Activated CD8-positive, alpha-beta memory T cell treated with anti-CD3 and anti-CD28 coated beads for 24 hours (primary cell): ENCODE data around the gene KIAA1614.
"Not testable (repeated sequence)": the region's sequence is repeated elsewhere in the genome, so short reads cannot be mapped to it uniquely, and the experiment has no call there.

ENCODE experiments used
- DNase-seq: peaks from one replicate; pipeline ENCODE4 v3.0.0-alpha.2; 2020

Gene KIAA1614

GRCh38 chr1:180966312-180966711 is 53.6 kb downstream of the KIAA1614 start:
- no peak for DNase-seq

GRCh38 chr1:180966744-180967536 is 54.2 kb downstream of the KIAA1614 start:
- no peak for DNase-seq

GRCh38 chr1:180967558-180967957 is 54.9 kb downstream of the KIAA1614 start:
- DNase-seq = no peak

- not testable (repeated sequence) for DNase-seq
These were observed 56.1 kb downstream of the KIAA1614 start for GRCh38 chr1:180968834-180969233.

GRCh38 chr1:180969434-180969833 is 56.7 kb downstream of the KIAA1614 start:
- no peak for DNase-seq

- no peak for DNase-seq
These were observed 57.8 kb downstream of the KIAA1614 start for GRCh38 chr1:180970333-180971079.

- DNase-seq = peak; percentile 26
These were observed 58.7 kb downstream of the KIAA1614 start for GRCh38 chr1:180971273-180971997.

GRCh38 chr1:180973369-180973768 is 60.7 kb downstream of the KIAA1614 start:
- no peak for DNase-seq

- no peak for DNase-seq
These were observed 61.5 kb downstream of the KIAA1614 start for GRCh38 chr1:180974236-180974635.

- no peak for DNase-seq
These were observed 62.9 kb downstream of the KIAA1614 start for GRCh38 chr1:180975551-180975950.

GRCh38 chr1:180976191-180976590 is 63.5 kb downstream of the KIAA1614 start:
- no peak for DNase-seq

GRCh38 chr1:180976732-180977357 is 64.1 kb downstream of the KIAA1614 start:
- DNase-seq = no peak

GRCh38 chr1:180981596-180982387 is 69.1 kb downstream of the KIAA1614 start:
- peak; percentile 65 for DNase-seq

- DNase-seq = no peak
These were observed 69.7 kb downstream of the KIAA1614 start for GRCh38 chr1:180982422-180982821.

- DNase-seq = no peak
These were observed 75.6 kb downstream of the KIAA1614 start for GRCh38 chr1:180988253-180988752.

GRCh38 chr1:180994262-180994661 is 81.6 kb downstream of the KIAA1614 start:
- no peak for DNase-seq

- no peak for DNase-seq
These were observed 85.3 kb downstream of the KIAA1614 start for GRCh38 chr1:180997843-180998504.
